ENCODE data around the gene YJEFN3. TPM values are rescaled to one million over a fixed set of nuclear protein-coding genes. Genes with fewer than 3 reads are reported as not detected.

Gene YJEFN3
- total RNA-seq, 1 experiment from 2014 or later = 11.9 TPM

- Mint-ChIP-seq H3K36me3 (ENCODE audit: insufficient read depth, unreplicated experiment) (peaks cover 50% of the 10 kb centered on the region), H3K9me3 (ENCODE audit: unreplicated experiment) (no peaks in the 10 kb centered on the region), H3K27ac (ENCODE audit: low read depth, unreplicated experiment) (no peak overlapping the region), H3K4me3 (ENCODE audit: unreplicated experiment) (no peak overlapping the region), H3K27me3 (ENCODE audit: insufficient read depth, unreplicated experiment) (no peaks in the 10 kb centered on the region), H3K4me1 (ENCODE audit: insufficient read depth, unreplicated experiment) (peaks cover 6% of the 10 kb centered on the region)
- DNase-seq (ENCODE audit: unreplicated experiment) = no peak
- POLR2A ChIA-PET = interaction anchor here (0.7 kb wide), 1 partner anchor 8 kb away, joined by 3 read pairs; the partner anchor contains the start of gene NDUFA13
- CTCF ChIA-PET = interaction anchor here (0.6 to 4.5 kb wide), 2 partner anchors 18 to 1877 kb away, joined by 3 to 32 read pairs; no protein-coding TSS in a partner anchor
- intact Hi-C loops (cut with micrococcal nuclease) = no loop called here
- TF ChIP-seq CTCF (IDR thresholded peaks at IDR 0.05; ENCODE audit: unreplicated experiment) = no peak
- BruUV-seq (replicated peaks) = no TSS peak
Measured at GRCh38 chr19:19508217-19508616, 20.5 kb upstream of the YJEFN3 start.

- CTCF ChIA-PET = interaction anchor here (0.6 to 4.5 kb wide), 4 partner anchors 20 to 1307 kb away, joined by 3 to 32 read pairs (median 3); no protein-coding TSS in a partner anchor
- no peak for DNase-seq (ENCODE audit: unreplicated experiment)
- no peaks in the 10 kb centered on the region for H3K9me3 Mint-ChIP-seq (ENCODE audit: unreplicated experiment)
Measured at GRCh38 chr19:19510432-19510831, 18.3 kb upstream of the YJEFN3 start.

GRCh38 chr19:19513682-19514081 is 15.0 kb upstream of the YJEFN3 start:
- no peak for TF ChIP-seq CTCF (IDR thresholded peaks at IDR 0.05; ENCODE audit: unreplicated experiment)
- ChIA-PET CTCF (no interaction called here), POLR2A (interaction anchor here (0.6 kb wide), 1 partner anchor 19 kb away, joined by 3 read pairs; no protein-coding TSS in a partner anchor)
- Mint-ChIP-seq H3K4me3 (ENCODE audit: unreplicated experiment) (no peak overlapping the region), H3K36me3 (ENCODE audit: insufficient read depth, unreplicated experiment) (peaks cover 18% of the 10 kb centered on the region), H3K9me3 (ENCODE audit: unreplicated experiment) (no peaks in the 10 kb centered on the region), H3K27ac (ENCODE audit: low read depth, unreplicated experiment) (no peak overlapping the region), H3K27me3 (ENCODE audit: insufficient read depth, unreplicated experiment) (no peaks in the 10 kb centered on the region), H3K4me1 (ENCODE audit: insufficient read depth, unreplicated experiment) (peaks cover 6% of the 10 kb centered on the region)
- intact Hi-C loops (cut with micrococcal nuclease) = no loop called here
- DNase-seq (ENCODE audit: unreplicated experiment) = no peak
- no TSS peak for BruUV-seq (replicated peaks)

More at GRCh38 chr19:19510432-19510831, 18.3 kb upstream of the YJEFN3 start:
- no peak for TF ChIP-seq CTCF (IDR thresholded peaks at IDR 0.05; ENCODE audit: unreplicated experiment)
- BruUV-seq (replicated peaks) = no TSS peak
- intact Hi-C loops (cut with micrococcal nuclease) = no loop called here
- Mint-ChIP-seq H3K27me3 (ENCODE audit: insufficient read depth, unreplicated experiment) (no peaks in the 10 kb centered on the region), H3K4me3 (ENCODE audit: unreplicated experiment) (no peak overlapping the region), H3K36me3 (ENCODE audit: insufficient read depth, unreplicated experiment) (peaks cover 45% of the 10 kb centered on the region), H3K27ac (ENCODE audit: low read depth, unreplicated experiment) (peak overlapping the region; percentile 63), H3K4me1 (ENCODE audit: insufficient read depth, unreplicated experiment) (peaks cover 6% of the 10 kb centered on the region)
- POLR2A ChIA-PET = interaction anchor here (0.6 to 0.8 kb wide), 2 partner anchors 133 to 873 kb away, joined by 3 to 4 read pairs; no protein-coding TSS in a partner anchor

GRCh38 chr19:19514215-19514657 is 14.5 kb upstream of the YJEFN3 start:
- peaks cover 7% of the 10 kb centered on the region for H3K4me1 Mint-ChIP-seq (ENCODE audit: insufficient read depth, unreplicated experiment)
- no peak for TF ChIP-seq CTCF (IDR thresholded peaks at IDR 0.05; ENCODE audit: unreplicated experiment)
- peak overlapping the region; percentile 35 for H3K4me3 Mint-ChIP-seq (ENCODE audit: unreplicated experiment)
- intact Hi-C loops (cut with micrococcal nuclease) = no loop called here
- H3K27me3 Mint-ChIP-seq (ENCODE audit: insufficient read depth, unreplicated experiment) = no peaks in the 10 kb centered on the region
- ChIA-PET POLR2A (no interaction called here), CTCF (interaction anchor here (0.9 to 3.5 kb wide), 3 partner anchors 15 to 54 kb away, joined by 3 to 13 read pairs (median 4); no protein-coding TSS in a partner anchor)
- no peak for DNase-seq (ENCODE audit: unreplicated experiment)
- H3K27ac Mint-ChIP-seq (ENCODE audit: low read depth, unreplicated experiment) = no peak overlapping the region
- no peaks in the 10 kb centered on the region for H3K9me3 Mint-ChIP-seq (ENCODE audit: unreplicated experiment)
- H3K36me3 Mint-ChIP-seq (ENCODE audit: insufficient read depth, unreplicated experiment) = peaks cover 23% of the 10 kb centered on the region
- BruUV-seq (replicated peaks) = no TSS peak

All from MCF 10A (cell line).